ENCODE data around the gene KIAA2012. TPM values are rescaled to one million over a fixed set of nuclear protein-coding genes. Genes with fewer than 3 reads are reported as not detected.

The KIAA2012 gene
- total and polyA plus RNA-seq, 4 donors = under 0.01 to 0.61 (median 0.42) TPM

DNA sequence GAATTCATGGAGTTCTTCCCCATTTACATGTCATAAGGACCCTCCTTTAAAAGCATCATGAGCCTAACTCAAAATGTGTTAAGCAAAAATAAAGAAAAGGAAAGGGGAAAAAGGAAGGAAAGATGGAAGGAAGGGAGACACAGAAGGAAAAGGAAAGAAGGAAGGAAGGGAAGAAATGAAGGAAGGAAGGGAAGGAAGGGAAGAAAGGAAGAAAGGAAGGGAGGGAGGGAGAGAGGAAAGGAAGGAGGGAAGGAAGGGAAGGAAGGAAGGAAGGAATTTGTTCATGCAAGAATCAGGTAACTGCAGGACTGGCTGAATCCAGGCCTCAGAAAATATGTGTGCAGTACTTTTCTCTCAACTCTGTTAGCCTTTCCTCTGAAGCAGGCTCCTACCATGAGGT, 32.0 kb downstream of the KIAA2012 start:
- Histone ChIP-seq H3K4me3 (ENCODE audit: low read depth in 1 of 3, low read length in 3 of 3) (no peak overlapping the region), H3K9ac (ENCODE audit: low read depth in 1 of 2, low read length in 2 of 2) (no peak overlapping the region), H3K27ac (ENCODE audit: low read depth in 1 of 2, low read length in 2 of 2) (no peak overlapping the region), H3K27me3 (ENCODE audit: control insufficient read depth in 4 of 4, insufficient read depth in 4 of 4, low read length in 3 of 4) (peaks cover 0 to 3% (median 0%) of the 10 kb centered on the region in 4 donors), H3K36me3 (ENCODE audit: control insufficient read depth in 4 of 4, insufficient read depth in 3 of 4, low read depth in 1 of 4, low read length in 3 of 4) (no peaks in the 10 kb centered on the region), H3K4me1 (ENCODE audit: control insufficient read depth in 4 of 4, insufficient read depth in 4 of 4, low read length in 3 of 4) (peaks cover 3 to 8% (median 5%) of the 10 kb centered on the region in 4 donors), H3K9me3 (ENCODE audit: control insufficient read depth in 4 of 4, low read length in 3 of 4) (no peaks in the 10 kb centered on the region)
- TF ChIP-seq, protein P1, sequence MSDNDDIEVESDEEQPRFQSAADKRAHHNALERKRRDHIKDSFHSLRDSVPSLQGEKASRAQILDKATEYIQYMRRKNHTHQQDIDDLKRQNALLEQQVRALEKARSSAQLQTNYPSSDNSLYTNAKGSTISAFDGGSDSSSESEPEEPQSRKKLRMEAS (IDR thresholded peaks at IDR 0.05) = no peak
- no peak for TF ChIP-seq RXRA (IDR thresholded peaks at IDR 0.05)
- TF ChIP-seq JUND (IDR thresholded peaks at IDR 0.05) = no peak
- no peak for TF ChIP-seq EGR1 (IDR thresholded peaks at IDR 0.05; ENCODE audit: low read depth in 2 of 2)
- no peak for TF ChIP-seq NR2F2 (IDR thresholded peaks at IDR 0.05)
- no peak for TF ChIP-seq HNF4A (conservative IDR thresholded peaks at IDR 0.05)
- TF ChIP-seq GABPA (IDR thresholded peaks at IDR 0.05 in 1 of 2, conservative IDR thresholded peaks at IDR 0.05 in 1 of 2) = no peak
- TF ChIP-seq, protein P2, sequence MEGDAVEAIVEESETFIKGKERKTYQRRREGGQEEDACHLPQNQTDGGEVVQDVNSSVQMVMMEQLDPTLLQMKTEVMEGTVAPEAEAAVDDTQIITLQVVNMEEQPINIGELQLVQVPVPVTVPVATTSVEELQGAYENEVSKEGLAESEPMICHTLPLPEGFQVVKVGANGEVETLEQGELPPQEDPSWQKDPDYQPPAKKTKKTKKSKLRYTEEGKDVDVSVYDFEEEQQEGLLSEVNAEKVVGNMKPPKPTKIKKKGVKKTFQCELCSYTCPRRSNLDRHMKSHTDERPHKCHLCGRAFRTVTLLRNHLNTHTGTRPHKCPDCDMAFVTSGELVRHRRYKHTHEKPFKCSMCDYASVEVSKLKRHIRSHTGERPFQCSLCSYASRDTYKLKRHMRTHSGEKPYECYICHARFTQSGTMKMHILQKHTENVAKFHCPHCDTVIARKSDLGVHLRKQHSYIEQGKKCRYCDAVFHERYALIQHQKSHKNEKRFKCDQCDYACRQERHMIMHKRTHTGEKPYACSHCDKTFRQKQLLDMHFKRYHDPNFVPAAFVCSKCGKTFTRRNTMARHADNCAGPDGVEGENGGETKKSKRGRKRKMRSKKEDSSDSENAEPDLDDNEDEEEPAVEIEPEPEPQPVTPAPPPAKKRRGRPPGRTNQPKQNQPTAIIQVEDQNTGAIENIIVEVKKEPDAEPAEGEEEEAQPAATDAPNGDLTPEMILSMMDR (IDR thresholded peaks at IDR 0.05; ENCODE audit: low read depth, low read length, missing input control) = no peak
- no peak for DNase-seq (ENCODE audit: low spot score)

DNA sequence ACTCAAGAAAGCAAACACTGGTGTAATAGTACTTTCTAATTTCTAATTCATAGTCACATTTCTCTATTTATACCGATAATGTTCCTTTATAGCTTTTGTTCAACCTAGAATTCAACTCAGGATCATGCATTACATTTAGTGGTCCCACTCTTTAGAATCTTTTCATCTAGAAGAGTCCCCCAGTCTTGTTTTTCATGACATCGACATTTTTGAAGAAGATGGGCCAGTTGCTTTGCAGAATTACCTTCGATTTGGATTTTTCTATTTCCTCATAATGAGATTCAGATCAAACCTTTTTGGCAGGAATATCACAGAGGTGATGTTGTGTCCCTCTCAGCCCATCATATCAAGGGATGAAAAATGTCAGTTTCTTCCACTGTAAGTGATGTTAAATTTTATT, 35.3 kb downstream of the KIAA2012 start:
- Histone ChIP-seq H3K4me1 (ENCODE audit: control insufficient read depth in 4 of 4, insufficient read depth in 4 of 4, low read length in 3 of 4) (peaks cover 3 to 19% (median 12%) of the 10 kb centered on the region in 4 donors), H3K36me3 (ENCODE audit: control insufficient read depth in 4 of 4, insufficient read depth in 3 of 4, low read depth in 1 of 4, low read length in 3 of 4) (no peaks in the 10 kb centered on the region), H3K27ac (ENCODE audit: low read depth in 1 of 2, low read length in 2 of 2) (no peak overlapping the region), H3K9ac (ENCODE audit: low read depth in 1 of 2, low read length in 2 of 2) (no peak overlapping the region), H3K27me3 (ENCODE audit: control insufficient read depth in 4 of 4, insufficient read depth in 4 of 4, low read length in 3 of 4) (peaks cover 0 to 3% (median 0%) of the 10 kb centered on the region in 4 donors), H3K9me3 (ENCODE audit: control insufficient read depth in 4 of 4, low read length in 3 of 4) (no peaks in the 10 kb centered on the region), H3K4me3 (ENCODE audit: low read depth in 1 of 3, low read length in 3 of 3) (no peak overlapping the region)
- no peak for TF ChIP-seq FOXA2 (IDR thresholded peaks at IDR 0.05)
- TF ChIP-seq GABPA (IDR thresholded peaks at IDR 0.05 in 1 of 2, conservative IDR thresholded peaks at IDR 0.05 in 1 of 2) = no peak
- no peak for TF ChIP-seq YY1 (IDR thresholded peaks at IDR 0.05)
- TF ChIP-seq JUND (IDR thresholded peaks at IDR 0.05) = no peak
- TF ChIP-seq, protein P1 (IDR thresholded peaks at IDR 0.05) = no peak
- no peak for TF ChIP-seq EGR1 (IDR thresholded peaks at IDR 0.05; ENCODE audit: low read depth in 2 of 2)
- no peak for TF ChIP-seq NR2F2 (IDR thresholded peaks at IDR 0.05)
- no peak for TF ChIP-seq RAD21 (IDR thresholded peaks at IDR 0.05)
- TF ChIP-seq, protein P3, sequence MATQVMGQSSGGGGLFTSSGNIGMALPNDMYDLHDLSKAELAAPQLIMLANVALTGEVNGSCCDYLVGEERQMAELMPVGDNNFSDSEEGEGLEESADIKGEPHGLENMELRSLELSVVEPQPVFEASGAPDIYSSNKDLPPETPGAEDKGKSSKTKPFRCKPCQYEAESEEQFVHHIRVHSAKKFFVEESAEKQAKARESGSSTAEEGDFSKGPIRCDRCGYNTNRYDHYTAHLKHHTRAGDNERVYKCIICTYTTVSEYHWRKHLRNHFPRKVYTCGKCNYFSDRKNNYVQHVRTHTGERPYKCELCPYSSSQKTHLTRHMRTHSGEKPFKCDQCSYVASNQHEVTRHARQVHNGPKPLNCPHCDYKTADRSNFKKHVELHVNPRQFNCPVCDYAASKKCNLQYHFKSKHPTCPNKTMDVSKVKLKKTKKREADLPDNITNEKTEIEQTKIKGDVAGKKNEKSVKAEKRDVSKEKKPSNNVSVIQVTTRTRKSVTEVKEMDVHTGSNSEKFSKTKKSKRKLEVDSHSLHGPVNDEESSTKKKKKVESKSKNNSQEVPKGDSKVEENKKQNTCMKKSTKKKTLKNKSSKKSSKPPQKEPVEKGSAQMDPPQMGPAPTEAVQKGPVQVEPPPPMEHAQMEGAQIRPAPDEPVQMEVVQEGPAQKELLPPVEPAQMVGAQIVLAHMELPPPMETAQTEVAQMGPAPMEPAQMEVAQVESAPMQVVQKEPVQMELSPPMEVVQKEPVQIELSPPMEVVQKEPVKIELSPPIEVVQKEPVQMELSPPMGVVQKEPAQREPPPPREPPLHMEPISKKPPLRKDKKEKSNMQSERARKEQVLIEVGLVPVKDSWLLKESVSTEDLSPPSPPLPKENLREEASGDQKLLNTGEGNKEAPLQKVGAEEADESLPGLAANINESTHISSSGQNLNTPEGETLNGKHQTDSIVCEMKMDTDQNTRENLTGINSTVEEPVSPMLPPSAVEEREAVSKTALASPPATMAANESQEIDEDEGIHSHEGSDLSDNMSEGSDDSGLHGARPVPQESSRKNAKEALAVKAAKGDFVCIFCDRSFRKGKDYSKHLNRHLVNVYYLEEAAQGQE (IDR thresholded peaks at IDR 0.05) = no peak
- TF ChIP-seq, protein P4, sequence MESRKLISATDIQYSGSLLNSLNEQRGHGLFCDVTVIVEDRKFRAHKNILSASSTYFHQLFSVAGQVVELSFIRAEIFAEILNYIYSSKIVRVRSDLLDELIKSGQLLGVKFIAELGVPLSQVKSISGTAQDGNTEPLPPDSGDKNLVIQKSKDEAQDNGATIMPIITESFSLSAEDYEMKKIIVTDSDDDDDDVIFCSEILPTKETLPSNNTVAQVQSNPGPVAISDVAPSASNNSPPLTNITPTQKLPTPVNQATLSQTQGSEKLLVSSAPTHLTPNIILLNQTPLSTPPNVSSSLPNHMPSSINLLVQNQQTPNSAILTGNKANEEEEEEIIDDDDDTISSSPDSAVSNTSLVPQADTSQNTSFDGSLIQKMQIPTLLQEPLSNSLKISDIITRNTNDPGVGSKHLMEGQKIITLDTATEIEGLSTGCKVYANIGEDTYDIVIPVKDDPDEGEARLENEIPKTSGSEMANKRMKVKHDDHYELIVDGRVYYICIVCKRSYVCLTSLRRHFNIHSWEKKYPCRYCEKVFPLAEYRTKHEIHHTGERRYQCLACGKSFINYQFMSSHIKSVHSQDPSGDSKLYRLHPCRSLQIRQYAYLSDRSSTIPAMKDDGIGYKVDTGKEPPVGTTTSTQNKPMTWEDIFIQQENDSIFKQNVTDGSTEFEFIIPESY (IDR thresholded peaks at IDR 0.05) = no peak
- no peak for TF ChIP-seq SP1 (IDR thresholded peaks at IDR 0.05)
- no peak for TF ChIP-seq TAF1 (conservative IDR thresholded peaks at IDR 0.05)
- TF ChIP-seq FOXA1 (IDR thresholded peaks at IDR 0.05) = no peak
- no peak for TF ChIP-seq HNF4G (IDR thresholded peaks at IDR 0.05)
- TF ChIP-seq, protein P2 (IDR thresholded peaks at IDR 0.05; ENCODE audit: low read depth, low read length, missing input control) = no peak
- TF ChIP-seq, protein P5, sequence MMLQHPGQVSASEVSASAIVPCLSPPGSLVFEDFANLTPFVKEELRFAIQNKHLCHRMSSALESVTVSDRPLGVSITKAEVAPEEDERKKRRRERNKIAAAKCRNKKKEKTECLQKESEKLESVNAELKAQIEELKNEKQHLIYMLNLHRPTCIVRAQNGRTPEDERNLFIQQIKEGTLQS (IDR thresholded peaks at IDR 0.05) = no peak
- TF ChIP-seq RXRA (IDR thresholded peaks at IDR 0.05) = no peak
- TF ChIP-seq HNF4A (conservative IDR thresholded peaks at IDR 0.05) = no peak
- DNase-seq (ENCODE audit: low spot score) = no peak
- WGBS = 96% methylated on average over 3 of the region's 3 CpGs
